Transverse colon (tissue), 4 donors: Measurements from ENCODE around the gene APOB. TPM values are rescaled to one million over a fixed set of nuclear protein-coding genes. Genes with fewer than 3 reads are reported as not detected.

Source experiments
- DNase-seq: peaks from one replicate; pipeline ENCODE4 v3.0.0-alpha.2; 2019
- H3K27ac ChIP-seq, 4 donors: fragments of 200-600 bp; sonication (generic); 2 replicates each; pipeline ENCODE4 v1.5.1; 2016 to 2018; ENCODE audit warnings: inconsistent platforms in 4 of 4
- H3K27me3 ChIP-seq: fragments of 200-600 bp; sonication (generic); 2 replicates; pipeline ENCODE4 v1.5.1; 2017; ENCODE audit warnings: inconsistent platforms
- H3K36me3 ChIP-seq, 4 donors: fragments of 200-600 bp; sonication (generic); 2 replicates each; pipeline ENCODE4 v1.5.1; 2017 to 2019; ENCODE audit warnings: inconsistent platforms in 4 of 4
- H3K4me1 ChIP-seq, 4 donors: fragments of 200-600 bp; sonication (generic); 2 replicates each; pipeline ENCODE4 v1.5.1; 2017 to 2020; ENCODE audit warnings: inconsistent platforms in 4 of 4
- H3K4me3 ChIP-seq, 4 donors: fragments of 200-600 bp; sonication (generic); 1 replicate in 1 of 4; 2 replicates in 3 of 4; pipeline versions ENCODE4 v1.5.1 to v1.6.1; 2017 to 2019; ENCODE audit warnings: inconsistent platforms in 4 of 4
- H3K9me3 ChIP-seq, 2 donors: fragments of 200-600 bp; sonication (generic); 2 replicates each; pipeline ENCODE4 v1.5.1; 2017 to 2019; ENCODE audit warnings: inconsistent platforms in 2 of 2
- EP300 ChIP-seq: sonication (generic); formaldehyde crosslinking; IDR thresholded peaks from one replicate; pipeline ENCODE4 v1.6.1; 2017; ENCODE audit warnings: antibody characterized with exemption, low read depth
- POLR2A ChIP-seq: fragments of 450-650 bp; IDR thresholded peaks from one replicate; pipeline ENCODE4 v1.6.1; 2016; ENCODE audit warnings: antibody characterized with exemption, mild to moderate bottlenecking, moderate library complexity
- POLR2AphosphoS5 ChIP-seq, 3 donors: sonication (generic); formaldehyde crosslinking; IDR thresholded peaks; one replicate each; pipeline ENCODE4 v1.6.1; 2016; ENCODE audit warnings: antibody characterized with exemption in 3 of 3
- WGBS, 2 donors: methylation state at CpG; one replicate each; pipeline ENCODE4 v1.1.5; 2018; ENCODE audit warnings: low coverage in 1 of 2; 5-methylcytosine and 5-hydroxymethylcytosine counted together
- in situ Hi-C, 4 donors: fragments of 200-750 bp; cut with MboI; loops; one replicate each; pipeline versions ENCODE4 v1.15.0 to v1.15.1; 2017; ENCODE audit warnings: low sequenced_read_pairs in 3 of 4, low pct_ligation_motif_present in 1 of 4, low pct_unique_long_range_greater_than_20kb in 1 of 4
- intact Hi-C: fragments of 100-400 bp; cut with DNase I; formaldehyde crosslinking; loops from one replicate; pipeline ENCODE4 v1.15.1; 2023; ENCODE audit warnings: low total_unique reads
- total RNA-seq, 4 donors: library from RNA; depleted of rRNA; stranded (reverse); fragments of >200 nt; gene quantifications; one replicate each; pipeline ENCODE4 v1.1.0, GENCODE V29; 2016
- TF ChIP-seq, protein P1 (sequence below), 5 experiments: fragments of 200-600 bp in 3 of 5; fragments of 450-650 bp in 2 of 5; sonication (generic) in 3 of 5; IDR thresholded peaks; 1 replicate in 2 of 5; 2 replicates in 3 of 5; pipeline ENCODE4 v1.5.1; 2016 to 2017; ENCODE audit warnings: antibody characterized with exemption in 5 of 5, inconsistent platforms in 3 of 5, mild to moderate bottlenecking in 2 of 5, moderate library complexity in 1 of 5

Gene APOB
- total RNA-seq, 4 donors from 2014 or later = 0.55 to 0.95 (median 0.67) TPM

DNA sequence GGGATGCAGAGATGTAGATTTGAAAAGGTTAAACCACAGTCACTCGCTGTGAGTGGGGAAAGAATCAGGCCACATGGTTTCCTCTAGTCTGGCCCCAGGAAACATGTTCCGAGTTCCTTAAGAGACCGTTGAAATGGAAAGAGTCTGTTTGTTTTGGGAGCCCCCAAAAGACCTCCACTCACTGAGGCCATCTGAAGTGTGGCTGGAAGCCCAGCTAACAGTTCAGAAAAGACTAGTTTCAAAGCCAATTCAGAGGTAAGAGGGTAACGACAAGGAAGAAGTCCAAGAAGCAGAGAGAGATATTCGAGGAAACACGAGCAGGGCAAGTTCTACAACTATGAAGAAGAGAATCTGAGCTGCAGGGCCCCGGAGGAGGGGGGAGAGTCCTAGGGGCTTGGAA lies 61.0 kb downstream of the APOB start:
- TF ChIP-seq, protein P1, sequence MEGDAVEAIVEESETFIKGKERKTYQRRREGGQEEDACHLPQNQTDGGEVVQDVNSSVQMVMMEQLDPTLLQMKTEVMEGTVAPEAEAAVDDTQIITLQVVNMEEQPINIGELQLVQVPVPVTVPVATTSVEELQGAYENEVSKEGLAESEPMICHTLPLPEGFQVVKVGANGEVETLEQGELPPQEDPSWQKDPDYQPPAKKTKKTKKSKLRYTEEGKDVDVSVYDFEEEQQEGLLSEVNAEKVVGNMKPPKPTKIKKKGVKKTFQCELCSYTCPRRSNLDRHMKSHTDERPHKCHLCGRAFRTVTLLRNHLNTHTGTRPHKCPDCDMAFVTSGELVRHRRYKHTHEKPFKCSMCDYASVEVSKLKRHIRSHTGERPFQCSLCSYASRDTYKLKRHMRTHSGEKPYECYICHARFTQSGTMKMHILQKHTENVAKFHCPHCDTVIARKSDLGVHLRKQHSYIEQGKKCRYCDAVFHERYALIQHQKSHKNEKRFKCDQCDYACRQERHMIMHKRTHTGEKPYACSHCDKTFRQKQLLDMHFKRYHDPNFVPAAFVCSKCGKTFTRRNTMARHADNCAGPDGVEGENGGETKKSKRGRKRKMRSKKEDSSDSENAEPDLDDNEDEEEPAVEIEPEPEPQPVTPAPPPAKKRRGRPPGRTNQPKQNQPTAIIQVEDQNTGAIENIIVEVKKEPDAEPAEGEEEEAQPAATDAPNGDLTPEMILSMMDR (IDR thresholded peaks at IDR 0.05) = no peak
- TF ChIP-seq POLR2A (no peak), POLR2AphosphoS5 (IDR thresholded peaks at IDR 0.05) (no peak), EP300 (no peak)
- Histone ChIP-seq H3K27ac (no peak overlapping the region), H3K4me3 (no peak overlapping the region), H3K36me3 (no peaks in the 10 kb centered on the region), H3K9me3 (no peaks in the 10 kb centered on the region), H3K4me1 (peaks cover 0 to 3% (median 0%) of the 10 kb centered on the region in 4 donors), H3K27me3 (no peaks in the 10 kb centered on the region)
- DNase-seq = no peak
- intact Hi-C loops = no loop called here
- WGBS, 2 donors = 67 to 70% methylated on average over 4 to 7 of the region's 7 CpGs
- in situ Hi-C loops = no loop called here

DNA sequence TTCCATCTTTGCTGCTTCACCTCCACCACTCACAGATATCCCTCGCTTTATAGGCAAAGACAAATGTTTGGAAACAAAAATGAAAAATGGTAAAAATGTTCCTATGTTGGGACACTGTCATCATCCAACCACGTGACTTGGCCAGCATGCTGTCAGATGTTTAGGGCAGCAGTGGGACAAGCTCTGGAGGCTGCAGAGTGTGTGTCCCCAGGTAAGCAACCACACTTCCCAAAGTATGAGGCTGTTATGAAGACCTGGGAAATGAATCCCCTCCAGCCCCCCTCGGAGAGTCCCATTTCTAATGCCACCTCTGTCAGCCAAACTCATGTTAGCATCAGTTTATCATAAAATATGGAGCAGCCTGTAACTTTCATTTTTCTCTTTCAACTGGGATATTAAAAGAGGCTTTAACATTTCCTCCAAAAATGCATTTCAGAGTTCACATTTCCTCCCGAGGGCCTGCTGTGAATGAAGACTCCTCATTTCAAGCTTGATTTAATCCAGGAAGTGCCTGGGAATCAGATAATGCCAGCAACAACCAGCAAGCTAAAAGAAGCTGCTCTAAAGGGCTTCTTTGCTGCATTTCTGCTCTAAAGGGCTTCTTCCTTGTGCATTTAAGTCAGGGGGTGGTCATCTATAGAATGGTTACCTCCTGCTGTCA lies 66.2 kb downstream of the APOB start:
- in situ Hi-C loops = no loop called here
- no peak for DNase-seq
- intact Hi-C loops = no loop called here
- no peaks in the 10 kb centered on the region for H3K36me3 ChIP-seq
- H3K27ac ChIP-seq = no peak overlapping the region
- no peak for TF ChIP-seq EP300
- no peak for TF ChIP-seq POLR2AphosphoS5 (IDR thresholded peaks at IDR 0.05)
- TF ChIP-seq POLR2A = no peak
- TF ChIP-seq, protein P1 (IDR thresholded peaks at IDR 0.05) = no peak
- no peak overlapping the region for H3K4me3 ChIP-seq
- H3K9me3 ChIP-seq = no peaks in the 10 kb centered on the region
- H3K4me1 ChIP-seq = peaks cover 0 to 5% (median 0%) of the 10 kb centered on the region in 4 donors
- no peaks in the 10 kb centered on the region for H3K27me3 ChIP-seq
- WGBS, 2 donors = 52 to 53% methylated on average over 3 to 4 of the region's 4 CpGs

DNA sequence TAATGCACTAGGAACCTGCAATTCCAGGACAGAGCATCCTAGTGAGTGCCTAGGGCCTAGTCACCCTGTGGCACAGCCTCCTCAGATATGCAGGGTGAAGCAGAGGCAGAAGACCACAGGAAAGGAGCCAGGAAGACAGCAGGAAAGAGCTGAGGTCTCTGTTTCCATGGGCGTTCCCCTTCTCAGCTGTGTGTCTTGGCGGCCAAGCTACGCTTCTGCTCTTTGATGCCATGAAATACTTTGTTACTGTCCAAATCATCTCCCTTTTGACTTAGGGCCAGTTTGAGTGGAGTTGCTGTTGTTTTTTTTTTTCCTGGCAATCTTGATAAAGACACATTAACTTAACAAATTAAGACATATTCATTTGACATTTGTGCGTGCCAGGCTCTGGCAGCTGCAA lies 67.3 kb downstream of the APOB start:
- intact Hi-C loops (no loop called here), in situ Hi-C loops (no loop called here)
- Histone ChIP-seq H3K27me3 (no peaks in the 10 kb centered on the region), H3K9me3 (no peaks in the 10 kb centered on the region), H3K36me3 (no peaks in the 10 kb centered on the region), H3K4me3 (no peak overlapping the region), H3K27ac (peak overlapping the region in 1 of 4 donors; percentile 17), H3K4me1 (peaks cover 0 to 5% (median 0%) of the 10 kb centered on the region in 4 donors)
- no peak for DNase-seq
- TF ChIP-seq EP300 = no peak
- no peak for TF ChIP-seq POLR2AphosphoS5 (IDR thresholded peaks at IDR 0.05)
- TF ChIP-seq, protein P1 (IDR thresholded peaks at IDR 0.05) = no peak
- no peak for TF ChIP-seq POLR2A
- WGBS, 2 donors = 70 to 75% methylated on average over 4 of the region's 4 CpGs

- Histone ChIP-seq H3K4me3 (no peak overlapping the region), H3K9me3 (no peaks in the 10 kb centered on the region), H3K27ac (peak overlapping the region; percentile 36 to 68 (median 58)), H3K27me3 (no peaks in the 10 kb centered on the region), H3K36me3 (no peaks in the 10 kb centered on the region), H3K4me1 (peaks cover 0 to 5% (median 0%) of the 10 kb centered on the region in 4 donors)
- intact Hi-C loops = no loop called here
- 33 to 45% methylated on average over 1 to 2 of the region's 2 CpGs for WGBS, 2 donors
- DNase-seq = no peak
- in situ Hi-C loops = loop anchor here in 1 of 4 donors (25.0 kb wide), 1 partner anchor 586 kb away; no protein-coding TSS in a partner anchor
- TF ChIP-seq POLR2AphosphoS5 (IDR thresholded peaks at IDR 0.05) (peak in 1 of 3 donors; percentile 7), EP300 (no peak), POLR2A (no peak)
- TF ChIP-seq, protein P1 (IDR thresholded peaks at IDR 0.05) = no peak
Measured at GRCh38 chr2:20972792-20973565, 70.9 kb downstream of the APOB start.
